ENCODE measurements around the gene PLXNC1. TPM values are rescaled to one million over a fixed set of nuclear protein-coding genes. Genes with fewer than 3 reads are reported as not detected.
A peak's percentile ranks its signal among the peaks of the same experiment; 100 is the strongest.

Gene PLXNC1
- total and polyA plus RNA-seq, 2 donors (not counting 1 experiment from before 2014, with no cell fraction given), result 9.7 to 33.6 TPM

DNA sequence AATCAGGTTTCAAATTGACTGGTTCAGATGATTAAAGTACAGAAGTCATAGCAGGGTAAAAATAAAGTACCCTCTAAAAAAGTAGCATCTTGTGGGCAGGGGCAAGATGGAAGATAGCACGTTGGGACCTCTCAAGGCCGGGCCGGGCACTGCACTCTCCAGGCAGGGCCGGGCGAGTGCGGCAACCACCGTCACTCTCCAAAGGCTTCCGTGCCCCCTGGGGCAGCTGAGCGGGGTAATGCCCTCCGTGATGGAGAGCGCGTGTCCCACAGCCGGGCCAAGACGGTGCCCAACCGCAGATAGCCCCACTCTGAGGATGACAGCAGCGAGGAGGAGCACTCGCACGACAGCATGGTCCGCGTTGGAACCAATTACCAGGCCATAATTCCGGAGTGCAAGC, 8.6 kb upstream of the PLXNC1 start:
- ATAC-seq (ENCODE audit: low read depth) (no peak), DNase-seq (no peak)
- H3K27ac ChIP-seq (ENCODE audit: low read length in 2 of 2), result no peak overlapping the region
- no peak overlapping the region for H2AFZ ChIP-seq (ENCODE audit: insufficient read depth, low read depth, low read length, poor library complexity, severe bottlenecking)
- ChIA-PET CTCF (interaction anchor here (1.1 to 1.3 kb wide), 3 partner anchors 295 to 393 kb away, joined by 3 to 7 read pairs (median 3); no protein-coding TSS in a partner anchor), POLR2A (no interaction called here)
- no peak overlapping the region for H3K9ac ChIP-seq (ENCODE audit: low read length)
- no peak overlapping the region for H3K4me3 ChIP-seq (ENCODE audit: control extremely low read depth in 1 of 5, extremely low read depth in 1 of 5, insufficient read depth in 1 of 5, low read depth in 2 of 5, low read length in 4 of 5)
- no peaks in the 10 kb centered on the region for H3K9me3 Mint-ChIP-seq (ENCODE audit: insufficient read depth)
- H3K27me3 Mint-ChIP-seq, result no peaks in the 10 kb centered on the region
- intact Hi-C loops (cut with micrococcal nuclease), result loop anchor here (10.0 kb wide), 1 partner anchor 625 kb away; no protein-coding TSS in a partner anchor
- H3K4me1 Mint-ChIP-seq, result peaks cover 4% of the 10 kb centered on the region
- H4K20me1 ChIP-seq (ENCODE audit: control insufficient read depth, insufficient read depth, low read length, poor library complexity, severe bottlenecking), result no peaks in the 10 kb centered on the region
- H3K4me2 ChIP-seq (replicated peaks; ENCODE audit: low read depth, low read length, poor library complexity, severe bottlenecking), result no peak overlapping the region
- no peaks in the 10 kb centered on the region for H3K9me3 ChIP-seq (ENCODE audit: control extremely low read depth in 1 of 3, control insufficient read depth in 2 of 3, insufficient read depth in 1 of 3, low read length in 2 of 3)
- H3K27me3 ChIP-seq (replicated peaks in 1 of 4; ENCODE audit: control extremely low read depth in 1 of 4, control insufficient read depth in 3 of 4, insufficient read depth in 4 of 4, low read length in 3 of 4), result no peaks in the 10 kb centered on the region
- H3K4me3 Mint-ChIP-seq, result no peak overlapping the region
- no peak overlapping the region for H3K27ac Mint-ChIP-seq
- no peaks in the 10 kb centered on the region for H3K79me2 ChIP-seq (ENCODE audit: control insufficient read depth, insufficient read depth, low read length)
- no peak for TF ChIP-seq EZH2 (IDR thresholded peaks at IDR 0.05; ENCODE audit: borderline replicate concordance, insufficient read depth, low read depth, low read length, poor library complexity, severe bottlenecking)
- TF ChIP-seq, protein P1, sequence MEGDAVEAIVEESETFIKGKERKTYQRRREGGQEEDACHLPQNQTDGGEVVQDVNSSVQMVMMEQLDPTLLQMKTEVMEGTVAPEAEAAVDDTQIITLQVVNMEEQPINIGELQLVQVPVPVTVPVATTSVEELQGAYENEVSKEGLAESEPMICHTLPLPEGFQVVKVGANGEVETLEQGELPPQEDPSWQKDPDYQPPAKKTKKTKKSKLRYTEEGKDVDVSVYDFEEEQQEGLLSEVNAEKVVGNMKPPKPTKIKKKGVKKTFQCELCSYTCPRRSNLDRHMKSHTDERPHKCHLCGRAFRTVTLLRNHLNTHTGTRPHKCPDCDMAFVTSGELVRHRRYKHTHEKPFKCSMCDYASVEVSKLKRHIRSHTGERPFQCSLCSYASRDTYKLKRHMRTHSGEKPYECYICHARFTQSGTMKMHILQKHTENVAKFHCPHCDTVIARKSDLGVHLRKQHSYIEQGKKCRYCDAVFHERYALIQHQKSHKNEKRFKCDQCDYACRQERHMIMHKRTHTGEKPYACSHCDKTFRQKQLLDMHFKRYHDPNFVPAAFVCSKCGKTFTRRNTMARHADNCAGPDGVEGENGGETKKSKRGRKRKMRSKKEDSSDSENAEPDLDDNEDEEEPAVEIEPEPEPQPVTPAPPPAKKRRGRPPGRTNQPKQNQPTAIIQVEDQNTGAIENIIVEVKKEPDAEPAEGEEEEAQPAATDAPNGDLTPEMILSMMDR (IDR thresholded peaks at IDR 0.05), result no peak
- peaks cover 3 to 6% of the 10 kb centered on the region in 2 donors for H3K4me1 ChIP-seq (ENCODE audit: control insufficient read depth in 2 of 2, insufficient read depth in 2 of 2, low read length in 2 of 2)
- WGBS (ENCODE audit: insufficient coverage), result 96% methylated on average over 21 of the region's 21 CpGs
- H3K36me3 ChIP-seq (replicated peaks in 1 of 2; ENCODE audit: control extremely low read depth in 1 of 2, control insufficient read depth in 1 of 2, extremely low read depth in 1 of 2, insufficient read depth in 2 of 2, low read length in 1 of 2), result no peaks in the 10 kb centered on the region

DNA sequence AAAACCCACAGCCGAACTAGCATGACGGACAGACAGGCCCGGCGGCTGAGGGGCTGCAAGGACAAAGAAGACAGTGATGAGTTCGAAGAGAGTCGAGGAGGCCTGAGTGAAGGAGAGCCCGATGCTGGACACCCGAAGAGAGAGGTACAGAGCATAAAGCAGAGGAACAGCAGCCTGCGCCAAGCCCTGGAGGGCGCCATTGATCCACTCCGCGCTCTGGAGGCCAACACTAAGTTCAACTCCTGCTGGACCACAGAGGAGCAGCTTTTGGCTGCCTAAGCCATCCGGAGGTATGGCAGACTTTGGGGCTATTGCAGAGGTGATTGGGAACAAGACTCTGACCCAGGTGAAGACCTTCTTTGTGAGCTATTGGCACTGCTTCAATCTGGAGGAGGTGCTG, 7.8 kb upstream of the PLXNC1 start:
- Mint-ChIP-seq H3K4me3 (no peak overlapping the region), H3K27ac (no peak overlapping the region), H3K9me3 (ENCODE audit: insufficient read depth) (no peaks in the 10 kb centered on the region), H3K4me1 (peaks cover 6% of the 10 kb centered on the region), H3K27me3 (no peaks in the 10 kb centered on the region)
- DNase-seq (peak; percentile 55), ATAC-seq (ENCODE audit: low read depth) (peak; percentile 47)
- peaks cover 3 to 6% of the 10 kb centered on the region in 2 donors for H3K4me1 ChIP-seq (ENCODE audit: control insufficient read depth in 2 of 2, insufficient read depth in 2 of 2, low read length in 2 of 2)
- no peak overlapping the region for H3K27ac ChIP-seq (ENCODE audit: low read length in 2 of 2)
- H3K9ac ChIP-seq (ENCODE audit: low read length), result no peak overlapping the region
- no peaks in the 10 kb centered on the region for H3K27me3 ChIP-seq (replicated peaks in 1 of 4; ENCODE audit: control extremely low read depth in 1 of 4, control insufficient read depth in 3 of 4, insufficient read depth in 4 of 4, low read length in 3 of 4)
- H3K36me3 ChIP-seq (replicated peaks in 1 of 2; ENCODE audit: control extremely low read depth in 1 of 2, control insufficient read depth in 1 of 2, extremely low read depth in 1 of 2, insufficient read depth in 2 of 2, low read length in 1 of 2), result no peaks in the 10 kb centered on the region
- H3K4me3 ChIP-seq (ENCODE audit: control extremely low read depth in 1 of 5, extremely low read depth in 1 of 5, insufficient read depth in 1 of 5, low read depth in 2 of 5, low read length in 4 of 5), result no peak overlapping the region
- 93% methylated on average over 13 of the region's 13 CpGs for WGBS (ENCODE audit: insufficient coverage)
- TF ChIP-seq, protein P1 (IDR thresholded peaks at IDR 0.05), result peak; percentile 34
- TF ChIP-seq EZH2 (IDR thresholded peaks at IDR 0.05; ENCODE audit: borderline replicate concordance, insufficient read depth, low read depth, low read length, poor library complexity, severe bottlenecking), result no peak
- no peak overlapping the region for H3K4me2 ChIP-seq (replicated peaks; ENCODE audit: low read depth, low read length, poor library complexity, severe bottlenecking)
- intact Hi-C loops (cut with micrococcal nuclease), result loop anchor here (10.0 kb wide), 1 partner anchor 624 kb away; no protein-coding TSS in a partner anchor
- H2AFZ ChIP-seq (ENCODE audit: insufficient read depth, low read depth, low read length, poor library complexity, severe bottlenecking), result no peak overlapping the region
- no peaks in the 10 kb centered on the region for H3K9me3 ChIP-seq (ENCODE audit: control extremely low read depth in 1 of 3, control insufficient read depth in 2 of 3, insufficient read depth in 1 of 3, low read length in 2 of 3)
- POLR2A ChIA-PET, result no interaction called here
- H3K79me2 ChIP-seq (ENCODE audit: control insufficient read depth, insufficient read depth, low read length), result no peaks in the 10 kb centered on the region
- H4K20me1 ChIP-seq (ENCODE audit: control insufficient read depth, insufficient read depth, low read length, poor library complexity, severe bottlenecking), result no peaks in the 10 kb centered on the region
- CTCF ChIA-PET, result interaction anchor here (0.6 to 3.0 kb wide), 5 partner anchors 15 to 392 kb away, joined by 3 to 7 read pairs (median 3); no protein-coding TSS in a partner anchor

Measured in B cell (primary cell).